HG02981 (cell line): ENCODE results near the gene EFL1.
"Not testable (repeated sequence)": the region's sequence is repeated elsewhere in the genome, so short reads cannot be mapped to it uniquely, and the experiment has no call there.

Experiments used
- ATAC-seq: cut with Tn5 transposase; IDR thresholded peaks from one replicate; pipeline ENCODE4 v1.9.1; 2021; ENCODE audit warnings: mild to moderate bottlenecking, moderate library complexity; ENCODE audit not compliant: unreplicated experiment

The EFL1 gene

GRCh38 chr15:82282386-82282785 lies 19.9 kb upstream of the EFL1 start:
- not testable (repeated sequence) for ATAC-seq

GRCh38 chr15:82281276-82281675 lies 18.7 kb upstream of the EFL1 start:
- ATAC-seq: not testable (repeated sequence)

GRCh38 chr15:82275410-82275809 lies 12.9 kb upstream of the EFL1 start:
- ATAC-seq: no peak

- ATAC-seq: no peak
Measured at GRCh38 chr15:82272154-82272553, 9.6 kb upstream of the EFL1 start.

GRCh38 chr15:82268454-82268853 lies 5.9 kb upstream of the EFL1 start:
- ATAC-seq: not testable (repeated sequence)

- not testable (repeated sequence) for ATAC-seq
Measured at GRCh38 chr15:82267137-82267536, 4.6 kb upstream of the EFL1 start.

- ATAC-seq: no peak
Measured at GRCh38 chr15:82263350-82263749, 816 bp upstream of the EFL1 start.

- peak; percentile 40 for ATAC-seq
Measured at GRCh38 chr15:82261566-82262421, 740 bp downstream of the EFL1 start.

GRCh38 chr15:82248261-82248660 lies 14.3 kb downstream of the EFL1 start:
- ATAC-seq: not testable (repeated sequence)

GRCh38 chr15:82245956-82246355 lies 16.6 kb downstream of the EFL1 start:
- not testable (repeated sequence) for ATAC-seq

- ATAC-seq: not testable (repeated sequence)
Measured at GRCh38 chr15:82243644-82244043, 18.9 kb downstream of the EFL1 start.

GRCh38 chr15:82241836-82242499 lies 20.6 kb downstream of the EFL1 start:
- ATAC-seq: not testable (repeated sequence)

GRCh38 chr15:82239685-82240391 lies 22.7 kb downstream of the EFL1 start:
- no peak for ATAC-seq

GRCh38 chr15:82237944-82238534 lies 24.5 kb downstream of the EFL1 start:
- ATAC-seq: not testable (repeated sequence)

- no peak for ATAC-seq
Measured at GRCh38 chr15:82231842-82232241, 30.7 kb downstream of the EFL1 start.

- ATAC-seq: no peak
Measured at GRCh38 chr15:82231233-82231632, 31.3 kb downstream of the EFL1 start.

GRCh38 chr15:82228750-82229149 lies 33.8 kb downstream of the EFL1 start:
- no peak for ATAC-seq

GRCh38 chr15:82221535-82221934 lies 41.0 kb downstream of the EFL1 start:
- ATAC-seq: not testable (repeated sequence)

- ATAC-seq: not testable (repeated sequence)
Measured at GRCh38 chr15:82216092-82216491, 46.4 kb downstream of the EFL1 start.

- ATAC-seq: not testable (repeated sequence)
Measured at GRCh38 chr15:82212201-82212600, 50.3 kb downstream of the EFL1 start.

GRCh38 chr15:82210066-82210597 lies 52.4 kb downstream of the EFL1 start:
- not testable (repeated sequence) for ATAC-seq
